HepG2 (cell line): Measurements from ENCODE around the gene REP15. TPM values are rescaled to one million over a fixed set of nuclear protein-coding genes. Genes with fewer than 3 reads are reported as not detected.

ENCODE experiments used
- AHDC1 ChIP-seq: sonication (generic); formaldehyde crosslinking; IDR thresholded peaks from 2 replicates; pipeline ENCODE4 v1.5.1; 2020; ENCODE audit warnings: mild to moderate bottlenecking, missing genetic modification reagents, borderline replicate concordance
- ARID3A ChIP-seq: IDR thresholded peaks from 2 replicates; pipeline ENCODE4 v1.6.1; 2012; ENCODE audit warnings: low read depth, low read length, improper control_type of control experiment
- CAMTA2 ChIP-seq: sonication (generic); formaldehyde crosslinking; IDR thresholded peaks from 2 replicates; pipeline ENCODE4 v1.4.0; 2020; ENCODE audit warnings: mild to moderate bottlenecking, missing genetic modification reagents, borderline replicate concordance
- CREM ChIP-seq, 2 experiments: sonication (generic) in 1 of 2; formaldehyde crosslinking in 1 of 2; IDR thresholded peaks; 2 replicates each; pipeline versions ENCODE4 v1.4.0 to v1.6.1; 2016 to 2020; ENCODE audit warnings: antibody characterized with exemption in 1 of 2, mild to moderate bottlenecking in 1 of 2, missing genetic modification reagents in 1 of 2
- DPF2 ChIP-seq: sonication (generic); formaldehyde crosslinking; IDR thresholded peaks from 2 replicates; pipeline ENCODE4 v1.4.0; 2020; ENCODE audit warnings: mild to moderate bottlenecking, low read depth, missing genetic modification reagents, borderline replicate concordance
- FOXJ3 ChIP-seq: sonication (generic); formaldehyde crosslinking; IDR thresholded peaks from 2 replicates; pipeline ENCODE4 v1.4.0; 2020; ENCODE audit warnings: missing genetic modification reagents, mild to moderate bottlenecking, borderline replicate concordance
- HOMEZ ChIP-seq: IDR thresholded peaks from 2 replicates; pipeline ENCODE4 v1.6.1; 2016; ENCODE audit warnings: low read depth
- KAT2B ChIP-seq: fragments of 150-350 bp; IDR thresholded peaks from 2 replicates; pipeline ENCODE4 v1.6.1; 2014; ENCODE audit warnings: low read depth, low read length, borderline replicate concordance
- MXD3 ChIP-seq: IDR thresholded peaks from 2 replicates; pipeline ENCODE4 v1.6.1; 2016; ENCODE audit warnings: mild to moderate bottlenecking, missing biosample characterization, missing genetic modification reagents
- ONECUT2 ChIP-seq: sonication (generic); formaldehyde crosslinking; IDR thresholded peaks from 2 replicates; pipeline ENCODE4 v1.4.0; 2020; ENCODE audit warnings: missing genetic modification reagents
- SMC3 ChIP-seq: IDR thresholded peaks from 2 replicates; pipeline ENCODE4 v1.6.1; 2011; ENCODE audit warnings: low read length, improper control_type of control experiment
- ZSCAN12 ChIP-seq: sonication (generic); formaldehyde crosslinking; IDR thresholded peaks from 2 replicates; pipeline ENCODE4 v1.9.0; 2021; ENCODE audit warnings: mild to moderate bottlenecking, missing genetic modification reagents
- ZSCAN9 ChIP-seq: IDR thresholded peaks from 2 replicates; pipeline ENCODE4 v1.6.1; 2016; ENCODE audit warnings: borderline replicate concordance
- polyA plus RNA-seq, 8 experiments: library from polyadenylated mRNA; depleted of rRNA in 3 of 8; stranded (reverse) in 7 of 8; unstranded in 1 of 8; fragments of >200 nt; fragmentation: Illumina TruSeq in 4 of 8; extraction: Trizol in 4 of 8; gene quantifications; 2 replicates each; pipeline versions ENCODE4 v1.2.1 to v1.2.3, GENCODE V29; 2011 to 2016; ENCODE audit warnings: low read depth in 4 of 8, missing spikeins in 1 of 8, mixed read lengths in 1 of 8; ENCODE audit not compliant: insufficient read depth in 1 of 8
- total RNA-seq, 5 experiments: library from RNA; depleted of rRNA; stranded (reverse); fragments of >200 nt; fragmentation: Illumina TruSeq; extraction: Trizol; gene quantifications; 2 replicates each; pipeline ENCODE4 v1.2.3, GENCODE V29; 2016; ENCODE audit warnings: low read depth in 1 of 5
- TF ChIP-seq, protein P1 (sequence below): sonication (generic); formaldehyde crosslinking; IDR thresholded peaks from 2 replicates; pipeline ENCODE4 v1.8.1; 2022; ENCODE audit warnings: low read depth, mild to moderate bottlenecking, missing genetic modification reagents

REP15 gene
- total and polyA plus RNA-seq, 2 of the 13 experiments (the other 11 are each of a cell fraction or from before 2014, with no cell fraction given), result 0.12 to 0.64 TPM

DNA sequence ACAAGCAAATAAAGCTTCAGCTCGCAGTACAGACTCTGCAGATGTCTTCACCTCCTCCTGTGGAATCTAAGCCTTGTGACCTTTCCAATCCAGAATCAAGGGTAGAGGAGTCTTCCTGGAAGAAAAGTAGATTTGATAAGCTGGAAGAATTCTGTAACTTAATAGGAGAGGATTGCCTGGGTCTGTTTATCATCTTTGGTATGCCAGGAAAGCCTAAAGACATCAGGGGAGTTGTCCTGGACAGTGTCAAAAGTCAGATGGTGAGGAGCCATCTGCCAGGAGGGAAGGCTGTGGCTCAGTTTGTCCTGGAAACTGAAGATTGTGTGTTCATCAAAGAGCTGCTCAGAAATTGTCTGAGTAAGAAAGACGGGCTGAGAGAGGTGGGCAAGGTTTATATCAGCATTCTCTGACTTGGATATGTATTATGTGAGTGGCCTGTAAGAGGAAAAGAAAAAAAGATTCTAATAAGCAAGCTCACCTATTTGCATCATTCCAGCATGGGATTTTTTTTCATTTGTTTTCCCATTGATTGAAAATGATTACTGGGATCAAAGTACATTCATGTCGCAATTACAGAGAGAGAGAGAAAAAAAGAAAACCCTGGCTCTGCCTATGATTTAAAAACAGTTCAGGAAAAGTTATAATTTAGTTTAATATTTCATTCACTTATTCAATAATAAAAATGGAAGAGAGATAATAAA lies 767 bp downstream of the REP15 start (continued):
- TF ChIP-seq, protein P1, sequence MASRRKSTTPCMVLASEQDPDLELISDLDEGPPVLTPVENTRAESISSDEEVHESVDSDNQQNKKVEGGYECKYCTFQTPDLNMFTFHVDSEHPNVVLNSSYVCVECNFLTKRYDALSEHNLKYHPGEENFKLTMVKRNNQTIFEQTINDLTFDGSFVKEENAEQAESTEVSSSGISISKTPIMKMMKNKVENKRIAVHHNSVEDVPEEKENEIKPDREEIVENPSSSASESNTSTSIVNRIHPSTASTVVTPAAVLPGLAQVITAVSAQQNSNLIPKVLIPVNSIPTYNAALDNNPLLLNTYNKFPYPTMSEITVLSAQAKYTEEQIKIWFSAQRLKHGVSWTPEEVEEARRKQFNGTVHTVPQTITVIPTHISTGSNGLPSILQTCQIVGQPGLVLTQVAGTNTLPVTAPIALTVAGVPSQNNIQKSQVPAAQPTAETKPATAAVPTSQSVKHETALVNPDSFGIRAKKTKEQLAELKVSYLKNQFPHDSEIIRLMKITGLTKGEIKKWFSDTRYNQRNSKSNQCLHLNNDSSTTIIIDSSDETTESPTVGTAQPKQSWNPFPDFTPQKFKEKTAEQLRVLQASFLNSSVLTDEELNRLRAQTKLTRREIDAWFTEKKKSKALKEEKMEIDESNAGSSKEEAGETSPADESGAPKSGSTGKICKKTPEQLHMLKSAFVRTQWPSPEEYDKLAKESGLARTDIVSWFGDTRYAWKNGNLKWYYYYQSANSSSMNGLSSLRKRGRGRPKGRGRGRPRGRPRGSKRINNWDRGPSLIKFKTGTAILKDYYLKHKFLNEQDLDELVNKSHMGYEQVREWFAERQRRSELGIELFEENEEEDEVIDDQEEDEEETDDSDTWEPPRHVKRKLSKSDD (CRISPR knock-in tag), result no peak
- peak; percentile 98 for TF ChIP-seq ARID3A
- TF ChIP-seq CREM (IDR thresholded peaks at IDR 0.05), result peak; percentile 31; the same call in 1 of the 2 replicates
- TF ChIP-seq CREM (CRISPR knock-in tag; IDR thresholded peaks at IDR 0.05), result no peak
- no peak for TF ChIP-seq MXD3 (CRISPR knock-in tag)
- 0 out of 2 replicates have a peak, but pooled peaks have one; percentile 23 for TF ChIP-seq DPF2 (CRISPR knock-in tag)
- peak; percentile 6; the same call in 1 of the 2 replicates for TF ChIP-seq SMC3
- no peak for TF ChIP-seq CAMTA2
- no peak for TF ChIP-seq ZSCAN12 (CRISPR knock-in tag)
- peak; percentile 58; the same call in 1 of the 2 replicates for TF ChIP-seq KAT2B
- TF ChIP-seq ONECUT2 (CRISPR knock-in tag), result peak; percentile 66
- TF ChIP-seq ZSCAN9, result peak; percentile 30; the same call in 1 of the 2 replicates
- TF ChIP-seq AHDC1 (CRISPR knock-in tag), result peak; percentile 21; the same call in 1 of the 2 replicates
- peak; percentile 36; the same call in 1 of the 2 replicates for TF ChIP-seq FOXJ3 (CRISPR knock-in tag)
- 0 out of 2 replicates have a peak, but pooled peaks have one; percentile 24 for TF ChIP-seq HOMEZ (CRISPR knock-in tag)
